K562 (cell line): ENCODE results near the gene MFSD6. TPM values are rescaled to one million over a fixed set of nuclear protein-coding genes. Genes with fewer than 3 reads are reported as not detected.

Source experiments
- CBFB ChIP-seq: sonication (generic); formaldehyde crosslinking; IDR thresholded peaks from 2 replicates; pipeline ENCODE4 v1.4.0; 2020; ENCODE audit warnings: mild to moderate bottlenecking, missing genetic modification reagents
- CHD2 ChIP-seq: IDR thresholded peaks from 2 replicates; pipeline ENCODE4 v1.6.1; 2011; ENCODE audit warnings: low read depth, low read length
- HDAC8 ChIP-seq: fragments of 450-650 bp; IDR thresholded peaks from 2 replicates; pipeline ENCODE4 v1.6.1; 2016; ENCODE audit warnings: mild to moderate bottlenecking, missing genetic modification characterization, moderate library complexity, missing compliant biosample characterization
- MCM2 ChIP-seq: fragments of 450-650 bp; IDR thresholded peaks from 2 replicates; pipeline ENCODE4 v1.6.1; 2017; ENCODE audit warnings: low read depth, mild to moderate bottlenecking
- POLR2H ChIP-seq: IDR thresholded peaks from 2 replicates; pipeline ENCODE4 v1.6.1; 2016; ENCODE audit warnings: missing genetic modification characterization, low read depth, mild to moderate bottlenecking, control low read depth, missing compliant biosample characterization, moderate library complexity
- PRPF4 ChIP-seq: fragments of 200-400 bp; formaldehyde crosslinking; IDR thresholded peaks from one replicate; pipeline ENCODE4 v1.6.1; 2017; ENCODE audit warnings: low read length, low read depth, mild to moderate bottlenecking; ENCODE audit not compliant: insufficient read depth, poor library complexity, severe bottlenecking
- SMARCB1 ChIP-seq: IDR thresholded peaks from 2 replicates; pipeline ENCODE4 v1.6.1; 2011; ENCODE audit warnings: improper control_type of control experiment, low read depth; ENCODE audit not compliant: insufficient read length
- polyA plus RNA-seq, 8 experiments: library from polyadenylated mRNA; depleted of rRNA in 4 of 8; stranded (reverse) in 5 of 8; unstranded in 3 of 8; fragments of >200 nt; fragmentation: Nextera tagmentation in 2 of 8; fragmentation: Illumina TruSeq in 1 of 8; extraction: Ambion mirVana in 2 of 8; extraction: Trizol in 1 of 8; gene quantifications; 2 replicates each; pipeline versions ENCODE4 v1.2.1 to v1.2.3, GENCODE V29; 2011 to 2014; ENCODE audit warnings: inconsistent platforms in 1 of 8, missing spikeins in 1 of 8
- total RNA-seq, 7 experiments: library from RNA; depleted of rRNA in 6 of 7; stranded (reverse); fragments of >200 nt in 6 of 7; fragmentation: Illumina TruSeq in 2 of 7; extraction: Trizol in 2 of 7; gene quantifications; 2 replicates each; pipeline versions ENCODE4 v1.2.1 to v1.2.3, GENCODE V29; 2011 to 2021; ENCODE audit warnings: low replicate concordance in 1 of 7
- TF ChIP-seq, protein P1 (sequence below): fragments of 450-650 bp; IDR thresholded peaks from 2 replicates; pipeline ENCODE4 v1.6.1; 2016; ENCODE audit warnings: mild to moderate bottlenecking, moderate library complexity
- TF ChIP-seq, protein P2 (sequence below): sonication (generic); formaldehyde crosslinking; IDR thresholded peaks from 2 replicates; pipeline ENCODE4 v1.8.0; 2022; ENCODE audit warnings: mild to moderate bottlenecking, low read depth, missing genetic modification reagents
- TF ChIP-seq, protein P3 (sequence below): IDR thresholded peaks from 2 replicates; pipeline ENCODE4 v1.6.1; 2016; ENCODE audit warnings: missing genetic modification characterization, missing compliant biosample characterization

MFSD6 gene
- total and polyA plus RNA-seq, 9 of the 15 experiments (the other 6 are each of a cell fraction or from before 2014, with no cell fraction given): 1.1 to 7.9 (median 4.4) TPM

DNA sequence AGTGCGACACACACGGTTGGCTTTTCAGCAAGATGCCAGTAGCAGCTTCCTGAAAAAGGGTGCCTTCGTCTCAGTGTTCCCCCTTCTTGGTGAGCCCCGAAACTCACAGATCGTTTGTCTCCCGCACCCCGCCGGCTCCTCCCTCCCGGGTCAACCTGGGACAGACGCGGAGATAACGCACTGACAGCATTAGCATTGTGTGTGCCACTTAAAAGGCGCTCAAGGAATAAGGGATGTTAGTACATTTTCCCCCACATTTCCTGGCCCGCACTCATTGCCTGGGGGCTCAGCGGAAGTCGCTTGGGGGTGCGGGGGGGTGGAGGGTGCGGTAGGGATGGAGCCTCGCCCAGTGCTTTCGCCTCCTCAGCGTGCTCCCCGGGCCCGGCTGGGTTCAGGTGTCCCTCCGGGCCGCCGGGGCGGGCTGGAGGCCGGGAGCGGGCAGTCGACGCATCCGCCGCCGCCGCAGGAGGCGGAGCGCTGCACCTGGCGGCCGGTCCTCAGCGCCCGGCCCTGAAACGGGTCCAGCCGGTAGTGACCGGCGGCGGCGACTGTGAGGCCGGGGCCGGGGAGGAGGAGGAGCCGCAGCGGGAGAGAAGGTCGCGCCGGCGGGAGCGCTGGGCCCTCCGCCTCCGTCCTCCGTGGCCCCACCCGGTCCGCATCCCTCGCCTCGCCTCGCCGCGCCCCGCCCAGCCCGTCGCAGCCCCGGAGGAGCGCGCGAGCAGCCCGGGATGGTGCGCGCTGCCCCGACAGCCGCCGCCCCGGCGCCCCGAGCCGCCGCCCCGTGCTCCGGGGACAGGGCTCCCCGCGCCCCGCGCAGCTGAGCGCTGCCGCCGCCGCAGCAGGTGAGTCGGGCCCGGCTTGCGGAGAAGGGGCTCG lies at the start of gene MFSD6 (continued):
- TF ChIP-seq, protein P1, sequence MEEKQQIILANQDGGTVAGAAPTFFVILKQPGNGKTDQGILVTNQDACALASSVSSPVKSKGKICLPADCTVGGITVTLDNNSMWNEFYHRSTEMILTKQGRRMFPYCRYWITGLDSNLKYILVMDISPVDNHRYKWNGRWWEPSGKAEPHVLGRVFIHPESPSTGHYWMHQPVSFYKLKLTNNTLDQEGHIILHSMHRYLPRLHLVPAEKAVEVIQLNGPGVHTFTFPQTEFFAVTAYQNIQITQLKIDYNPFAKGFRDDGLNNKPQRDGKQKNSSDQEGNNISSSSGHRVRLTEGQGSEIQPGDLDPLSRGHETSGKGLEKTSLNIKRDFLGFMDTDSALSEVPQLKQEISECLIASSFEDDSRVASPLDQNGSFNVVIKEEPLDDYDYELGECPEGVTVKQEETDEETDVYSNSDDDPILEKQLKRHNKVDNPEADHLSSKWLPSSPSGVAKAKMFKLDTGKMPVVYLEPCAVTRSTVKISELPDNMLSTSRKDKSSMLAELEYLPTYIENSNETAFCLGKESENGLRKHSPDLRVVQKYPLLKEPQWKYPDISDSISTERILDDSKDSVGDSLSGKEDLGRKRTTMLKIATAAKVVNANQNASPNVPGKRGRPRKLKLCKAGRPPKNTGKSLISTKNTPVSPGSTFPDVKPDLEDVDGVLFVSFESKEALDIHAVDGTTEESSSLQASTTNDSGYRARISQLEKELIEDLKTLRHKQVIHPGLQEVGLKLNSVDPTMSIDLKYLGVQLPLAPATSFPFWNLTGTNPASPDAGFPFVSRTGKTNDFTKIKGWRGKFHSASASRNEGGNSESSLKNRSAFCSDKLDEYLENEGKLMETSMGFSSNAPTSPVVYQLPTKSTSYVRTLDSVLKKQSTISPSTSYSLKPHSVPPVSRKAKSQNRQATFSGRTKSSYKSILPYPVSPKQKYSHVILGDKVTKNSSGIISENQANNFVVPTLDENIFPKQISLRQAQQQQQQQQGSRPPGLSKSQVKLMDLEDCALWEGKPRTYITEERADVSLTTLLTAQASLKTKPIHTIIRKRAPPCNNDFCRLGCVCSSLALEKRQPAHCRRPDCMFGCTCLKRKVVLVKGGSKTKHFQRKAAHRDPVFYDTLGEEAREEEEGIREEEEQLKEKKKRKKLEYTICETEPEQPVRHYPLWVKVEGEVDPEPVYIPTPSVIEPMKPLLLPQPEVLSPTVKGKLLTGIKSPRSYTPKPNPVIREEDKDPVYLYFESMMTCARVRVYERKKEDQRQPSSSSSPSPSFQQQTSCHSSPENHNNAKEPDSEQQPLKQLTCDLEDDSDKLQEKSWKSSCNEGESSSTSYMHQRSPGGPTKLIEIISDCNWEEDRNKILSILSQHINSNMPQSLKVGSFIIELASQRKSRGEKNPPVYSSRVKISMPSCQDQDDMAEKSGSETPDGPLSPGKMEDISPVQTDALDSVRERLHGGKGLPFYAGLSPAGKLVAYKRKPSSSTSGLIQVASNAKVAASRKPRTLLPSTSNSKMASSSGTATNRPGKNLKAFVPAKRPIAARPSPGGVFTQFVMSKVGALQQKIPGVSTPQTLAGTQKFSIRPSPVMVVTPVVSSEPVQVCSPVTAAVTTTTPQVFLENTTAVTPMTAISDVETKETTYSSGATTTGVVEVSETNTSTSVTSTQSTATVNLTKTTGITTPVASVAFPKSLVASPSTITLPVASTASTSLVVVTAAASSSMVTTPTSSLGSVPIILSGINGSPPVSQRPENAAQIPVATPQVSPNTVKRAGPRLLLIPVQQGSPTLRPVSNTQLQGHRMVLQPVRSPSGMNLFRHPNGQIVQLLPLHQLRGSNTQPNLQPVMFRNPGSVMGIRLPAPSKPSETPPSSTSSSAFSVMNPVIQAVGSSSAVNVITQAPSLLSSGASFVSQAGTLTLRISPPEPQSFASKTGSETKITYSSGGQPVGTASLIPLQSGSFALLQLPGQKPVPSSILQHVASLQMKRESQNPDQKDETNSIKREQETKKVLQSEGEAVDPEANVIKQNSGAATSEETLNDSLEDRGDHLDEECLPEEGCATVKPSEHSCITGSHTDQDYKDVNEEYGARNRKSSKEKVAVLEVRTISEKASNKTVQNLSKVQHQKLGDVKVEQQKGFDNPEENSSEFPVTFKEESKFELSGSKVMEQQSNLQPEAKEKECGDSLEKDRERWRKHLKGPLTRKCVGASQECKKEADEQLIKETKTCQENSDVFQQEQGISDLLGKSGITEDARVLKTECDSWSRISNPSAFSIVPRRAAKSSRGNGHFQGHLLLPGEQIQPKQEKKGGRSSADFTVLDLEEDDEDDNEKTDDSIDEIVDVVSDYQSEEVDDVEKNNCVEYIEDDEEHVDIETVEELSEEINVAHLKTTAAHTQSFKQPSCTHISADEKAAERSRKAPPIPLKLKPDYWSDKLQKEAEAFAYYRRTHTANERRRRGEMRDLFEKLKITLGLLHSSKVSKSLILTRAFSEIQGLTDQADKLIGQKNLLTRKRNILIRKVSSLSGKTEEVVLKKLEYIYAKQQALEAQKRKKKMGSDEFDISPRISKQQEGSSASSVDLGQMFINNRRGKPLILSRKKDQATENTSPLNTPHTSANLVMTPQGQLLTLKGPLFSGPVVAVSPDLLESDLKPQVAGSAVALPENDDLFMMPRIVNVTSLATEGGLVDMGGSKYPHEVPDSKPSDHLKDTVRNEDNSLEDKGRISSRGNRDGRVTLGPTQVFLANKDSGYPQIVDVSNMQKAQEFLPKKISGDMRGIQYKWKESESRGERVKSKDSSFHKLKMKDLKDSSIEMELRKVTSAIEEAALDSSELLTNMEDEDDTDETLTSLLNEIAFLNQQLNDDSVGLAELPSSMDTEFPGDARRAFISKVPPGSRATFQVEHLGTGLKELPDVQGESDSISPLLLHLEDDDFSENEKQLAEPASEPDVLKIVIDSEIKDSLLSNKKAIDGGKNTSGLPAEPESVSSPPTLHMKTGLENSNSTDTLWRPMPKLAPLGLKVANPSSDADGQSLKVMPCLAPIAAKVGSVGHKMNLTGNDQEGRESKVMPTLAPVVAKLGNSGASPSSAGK: no peak
- TF ChIP-seq, protein P2, sequence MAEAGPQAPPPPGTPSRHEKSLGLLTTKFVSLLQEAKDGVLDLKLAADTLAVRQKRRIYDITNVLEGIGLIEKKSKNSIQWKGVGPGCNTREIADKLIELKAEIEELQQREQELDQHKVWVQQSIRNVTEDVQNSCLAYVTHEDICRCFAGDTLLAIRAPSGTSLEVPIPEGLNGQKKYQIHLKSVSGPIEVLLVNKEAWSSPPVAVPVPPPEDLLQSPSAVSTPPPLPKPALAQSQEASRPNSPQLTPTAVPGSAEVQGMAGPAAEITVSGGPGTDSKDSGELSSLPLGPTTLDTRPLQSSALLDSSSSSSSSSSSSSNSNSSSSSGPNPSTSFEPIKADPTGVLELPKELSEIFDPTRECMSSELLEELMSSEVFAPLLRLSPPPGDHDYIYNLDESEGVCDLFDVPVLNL (CRISPR knock-in tag): no peak
- no peak for TF ChIP-seq CHD2
- no peak for TF ChIP-seq CBFB
- TF ChIP-seq MCM2: no peak
- TF ChIP-seq SMARCB1: no peak
- no peak for TF ChIP-seq HDAC8
- no peak for TF ChIP-seq PRPF4
- TF ChIP-seq POLR2H (tag): no peak
- TF ChIP-seq, protein P3, sequence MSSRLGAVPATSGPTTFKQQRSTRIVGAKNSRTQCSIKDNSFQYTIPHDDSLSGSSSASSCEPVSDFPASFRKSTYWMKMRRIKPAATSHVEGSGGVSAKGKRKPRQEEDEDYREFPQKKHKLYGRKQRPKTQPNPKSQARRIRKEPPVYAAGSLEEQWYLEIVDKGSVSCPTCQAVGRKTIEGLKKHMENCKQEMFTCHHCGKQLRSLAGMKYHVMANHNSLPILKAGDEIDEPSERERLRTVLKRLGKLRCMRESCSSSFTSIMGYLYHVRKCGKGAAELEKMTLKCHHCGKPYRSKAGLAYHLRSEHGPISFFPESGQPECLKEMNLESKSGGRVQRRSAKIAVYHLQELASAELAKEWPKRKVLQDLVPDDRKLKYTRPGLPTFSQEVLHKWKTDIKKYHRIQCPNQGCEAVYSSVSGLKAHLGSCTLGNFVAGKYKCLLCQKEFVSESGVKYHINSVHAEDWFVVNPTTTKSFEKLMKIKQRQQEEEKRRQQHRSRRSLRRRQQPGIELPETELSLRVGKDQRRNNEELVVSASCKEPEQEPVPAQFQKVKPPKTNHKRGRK (tag): no peak
